Stimulated activated CD4-positive, alpha-beta T cell treated with anti-CD3 and anti-CD28 coated beads, TNF-alpha, amount 100 ng/mL, for 48 hours (primary cell): ENCODE measurements around the gene TUBB1.

Source experiments
- DNase-seq, 3 donors: peaks; one replicate each; pipeline ENCODE4 v3.0.0-alpha.2; 2020; ENCODE audit warnings: low read depth in 3 of 3

The TUBB1 gene

DNA sequence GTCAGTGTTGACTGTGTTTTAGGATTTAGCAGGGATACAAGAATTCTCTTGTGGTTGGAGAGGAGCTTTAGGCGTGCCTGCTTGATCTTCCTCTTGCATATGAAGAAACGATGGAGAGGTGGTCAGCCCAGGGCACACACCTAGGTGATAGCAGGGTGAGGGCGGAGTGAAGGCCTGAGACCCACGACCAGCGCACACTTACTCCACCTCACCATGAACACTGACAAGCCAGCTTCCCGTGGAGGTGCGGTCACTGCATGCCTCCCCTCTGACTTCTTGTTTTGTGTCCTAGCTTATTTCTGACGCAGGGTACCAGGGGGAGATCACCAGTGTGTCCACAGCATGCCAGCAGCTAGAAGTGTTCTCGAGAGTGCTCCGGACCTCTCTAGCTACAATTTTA is 30.0 kb upstream of the TUBB1 start:
- DNase-seq, result no peak

DNA sequence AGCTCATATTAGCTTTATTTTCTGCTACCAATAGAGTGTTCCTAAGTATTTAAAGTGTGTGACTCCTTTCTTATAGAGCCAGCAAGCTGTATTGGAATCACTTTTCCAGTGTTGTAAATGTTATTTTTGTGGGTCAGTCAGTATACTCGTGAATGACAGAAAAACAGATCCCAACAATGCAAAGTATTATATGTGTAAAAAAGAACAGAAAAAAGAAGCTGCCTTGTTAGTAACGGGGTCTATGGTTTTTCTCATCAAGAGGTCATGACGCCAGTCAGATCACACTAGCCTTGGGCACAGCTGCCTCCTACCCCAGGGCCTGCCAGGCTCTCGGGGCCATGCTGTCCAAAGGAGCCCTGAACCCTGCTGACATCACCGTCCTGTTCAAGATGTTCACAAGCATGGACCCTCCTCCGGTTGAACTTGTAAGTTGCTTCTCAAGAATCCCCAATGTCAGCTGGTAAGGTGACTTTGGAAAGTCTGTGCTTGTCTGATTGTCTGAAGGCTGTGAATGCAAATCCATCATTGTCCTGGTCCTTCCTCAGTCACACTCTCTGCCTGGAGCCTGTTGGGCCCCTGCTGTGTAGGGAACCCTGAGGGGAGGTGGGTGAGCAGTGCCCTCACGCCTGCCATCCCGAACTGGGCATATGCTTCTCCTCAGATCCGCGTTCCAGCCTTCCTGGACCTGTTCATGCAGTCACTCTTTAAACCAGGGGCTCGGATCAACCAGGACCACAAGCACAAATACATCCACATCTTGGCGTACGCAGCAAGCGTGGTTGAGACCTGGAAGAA is 28.4 kb upstream of the TUBB1 start:
- no peak for DNase-seq

DNA sequence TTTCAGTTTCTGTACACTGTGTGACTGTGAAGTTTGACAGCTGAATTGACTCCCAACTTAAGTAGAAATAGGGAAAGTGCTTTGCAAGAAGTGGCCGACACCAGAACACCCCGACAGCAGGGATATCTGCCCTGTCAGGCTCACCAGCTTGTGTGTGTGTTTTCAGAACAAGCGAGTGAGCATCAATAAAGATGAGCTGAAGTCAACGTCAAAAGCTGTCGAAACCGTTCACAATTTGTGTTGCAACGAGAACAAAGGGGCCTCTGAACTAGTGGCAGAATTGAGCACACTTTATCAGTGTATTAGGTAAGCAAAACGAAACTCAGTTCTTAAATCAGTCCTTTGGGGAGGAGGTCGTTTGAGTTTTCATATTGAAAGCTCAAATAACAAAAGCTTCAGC is 27.5 kb upstream of the TUBB1 start:
- DNase-seq, result no peak

DNA sequence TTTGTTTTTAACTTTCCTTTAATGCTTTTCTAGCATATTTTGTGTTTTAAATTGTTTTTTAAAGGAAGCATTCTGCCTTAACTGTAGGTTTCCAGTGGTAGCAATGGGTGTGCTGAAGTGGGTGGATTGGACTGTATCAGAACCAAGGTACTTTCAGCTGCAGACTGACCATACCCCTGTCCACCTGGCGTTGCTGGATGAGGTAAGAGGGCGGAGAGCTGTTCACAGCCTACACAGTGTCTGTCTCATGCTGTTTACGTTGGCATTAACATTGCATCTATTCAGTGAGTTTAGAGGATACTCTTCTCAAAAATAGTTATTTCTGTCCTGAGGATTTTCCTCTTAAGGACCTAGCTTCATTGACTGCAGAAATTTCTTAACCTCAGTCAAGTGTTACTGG is 26.3 kb upstream of the TUBB1 start:
- no peak for DNase-seq

DNA sequence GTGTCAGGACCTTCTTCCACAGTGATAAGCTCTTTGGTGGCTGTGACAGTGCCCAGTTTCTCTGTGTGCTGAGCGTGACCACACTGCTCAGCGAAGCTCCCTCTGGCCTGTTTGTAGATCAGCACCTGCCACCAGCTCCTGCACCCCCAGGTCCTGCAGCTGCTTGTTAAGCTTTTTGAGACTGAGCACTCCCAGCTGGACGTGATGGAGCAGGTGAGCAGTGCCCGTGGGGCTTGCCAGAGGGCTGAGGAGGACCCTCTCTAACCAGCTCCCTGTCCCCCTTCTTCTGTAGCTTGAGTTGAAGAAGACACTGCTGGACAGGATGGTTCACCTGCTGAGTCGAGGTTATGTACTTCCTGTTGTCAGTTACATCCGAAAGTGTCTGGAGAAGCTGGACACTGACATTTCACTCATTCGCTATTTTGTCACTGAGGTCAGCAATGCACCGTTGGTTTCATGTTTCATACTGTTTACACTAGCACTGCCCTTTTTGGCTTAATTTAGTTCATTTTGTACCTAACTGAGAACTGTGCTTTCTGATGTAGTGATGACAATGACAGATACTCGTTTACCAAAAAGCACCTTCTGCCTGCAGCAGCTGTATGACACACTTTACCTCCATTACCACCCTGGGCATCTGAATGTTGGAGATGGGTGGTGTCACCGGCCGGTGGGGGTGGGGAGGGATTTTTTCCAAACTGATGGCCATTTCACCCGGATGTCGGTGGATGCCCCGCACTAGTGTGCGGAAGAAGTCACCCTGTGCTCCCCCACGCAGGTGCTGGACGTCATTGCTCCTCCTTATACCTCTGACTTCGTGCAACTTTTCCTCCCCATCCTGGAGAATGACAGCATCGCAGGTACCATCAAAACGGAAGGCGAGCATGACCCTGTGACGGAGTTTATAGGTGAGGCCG is 25.6 kb upstream of the TUBB1 start:
- no peak for DNase-seq

DNA sequence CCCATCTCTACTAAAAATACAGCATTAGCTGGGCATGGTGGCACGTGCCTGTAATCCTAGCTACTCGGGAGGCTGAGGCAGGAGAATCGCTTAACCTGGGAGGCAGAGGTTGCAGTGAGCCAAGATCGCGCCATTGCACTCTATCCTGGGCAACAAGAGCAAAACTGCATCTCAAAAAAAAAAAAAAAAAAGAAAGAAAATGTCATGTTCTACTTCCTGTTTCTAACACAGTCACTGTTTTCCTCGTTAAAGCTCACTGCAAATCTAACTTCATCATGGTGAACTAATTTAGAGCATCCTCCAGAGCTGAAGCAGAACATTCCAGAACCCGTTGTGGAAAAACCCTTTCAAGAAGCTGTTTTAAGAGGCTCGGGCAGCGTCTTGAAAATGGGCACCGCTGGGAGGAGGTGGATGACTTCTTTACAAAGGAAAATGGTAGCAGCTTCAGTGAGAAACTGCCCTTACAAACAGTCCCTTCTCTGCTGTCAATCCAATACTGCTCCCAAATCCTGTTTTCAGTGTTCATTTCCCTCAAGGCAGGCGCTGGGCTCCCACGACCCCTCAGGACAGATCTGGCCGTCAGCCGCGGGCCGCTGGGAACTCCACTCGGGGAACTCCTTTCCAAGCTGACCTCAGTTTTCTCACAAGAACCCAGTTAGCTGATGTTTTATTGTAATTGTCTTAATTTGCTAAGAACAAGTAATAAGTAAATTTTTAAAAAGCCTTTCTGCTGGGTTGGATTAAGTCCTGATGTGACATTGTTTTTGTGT is 24.7 kb upstream of the TUBB1 start:
- DNase-seq, result no peak

DNA sequence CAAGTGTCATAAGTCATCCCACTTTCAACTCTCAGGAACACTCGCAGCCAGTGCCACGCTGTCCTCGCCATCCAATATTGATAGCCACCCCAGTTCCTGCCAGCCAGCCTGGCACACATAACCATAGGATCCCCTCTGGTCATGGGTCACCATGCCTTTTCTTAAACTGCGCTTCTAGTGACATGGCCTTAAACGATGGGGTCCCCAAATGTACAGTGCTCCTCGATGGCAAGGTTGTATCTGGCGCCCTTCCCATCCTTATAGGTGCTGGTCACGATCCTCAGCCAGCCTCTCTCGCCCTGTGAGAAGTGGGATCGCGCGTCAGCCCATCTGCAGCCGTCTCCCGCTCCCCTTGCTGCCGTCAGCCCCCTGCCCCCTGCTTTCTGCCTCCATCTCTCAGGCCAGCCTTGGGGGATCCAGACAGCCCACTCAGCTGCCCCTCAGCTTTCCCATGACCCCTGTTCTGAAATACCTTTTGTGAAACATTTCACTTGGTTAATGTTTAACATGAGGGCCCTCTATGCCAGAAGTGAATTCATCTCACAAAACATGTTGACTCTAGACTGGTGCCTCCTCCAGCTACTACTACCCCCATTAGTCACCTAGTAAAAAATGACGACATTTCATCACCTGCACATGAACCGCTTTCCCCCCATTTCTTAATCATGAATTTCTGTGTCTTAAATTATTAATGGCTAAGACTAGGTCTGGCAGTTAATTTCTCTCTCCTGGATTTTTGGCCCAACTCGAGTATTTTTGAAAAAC is 23.6 kb upstream of the TUBB1 start:
- DNase-seq, result no peak

DNA sequence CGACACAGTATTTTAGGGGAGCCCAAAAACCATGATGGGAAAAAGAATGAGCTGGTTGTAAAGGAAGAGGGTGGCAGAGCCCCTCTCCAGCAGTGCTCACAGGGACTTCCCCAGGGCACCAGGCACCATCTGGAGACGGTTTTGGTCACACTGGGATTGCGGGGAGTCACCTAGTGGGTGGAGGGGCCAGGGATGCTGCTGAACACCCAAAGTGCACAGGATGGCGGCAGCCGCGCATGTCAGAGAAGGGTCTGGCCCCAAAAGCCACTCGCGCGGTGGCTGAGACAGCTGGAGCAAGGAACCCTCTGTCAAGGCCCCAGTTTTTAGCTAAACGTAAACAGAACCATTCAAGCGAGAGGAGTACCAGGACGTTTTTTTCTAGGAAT is 23.0 kb upstream of the TUBB1 start:
- no peak for DNase-seq

DNA sequence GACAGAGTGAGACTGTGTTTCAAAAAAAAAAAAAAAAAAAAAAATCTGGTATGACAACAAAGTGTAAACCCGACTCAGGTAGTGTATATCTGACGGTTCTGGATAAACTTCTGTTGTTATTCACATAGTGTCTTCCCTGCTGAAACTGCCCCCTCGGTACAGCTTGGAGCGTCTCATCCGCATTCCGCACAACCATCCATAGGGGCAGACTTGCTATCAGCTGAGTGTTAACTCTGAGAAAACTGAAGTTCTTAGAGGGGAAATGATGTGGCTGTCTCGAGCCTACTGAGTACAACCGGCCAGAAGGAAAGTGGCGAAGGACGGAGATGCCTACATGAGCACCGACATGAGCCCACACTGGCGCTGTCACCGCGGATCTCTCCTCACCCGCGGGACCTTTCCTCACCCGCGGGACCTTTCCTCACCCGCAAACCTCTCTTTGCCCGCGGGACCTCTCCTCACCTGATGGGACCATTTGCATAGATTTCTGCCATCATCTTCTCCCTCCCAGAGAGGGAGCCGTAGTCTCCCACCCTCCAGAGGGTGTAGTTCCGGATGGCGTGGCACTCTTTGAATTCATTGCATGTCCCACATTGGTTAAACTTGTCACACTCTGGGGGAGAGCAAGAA is 22.0 kb upstream of the TUBB1 start:
- DNase-seq, result no peak

DNA sequence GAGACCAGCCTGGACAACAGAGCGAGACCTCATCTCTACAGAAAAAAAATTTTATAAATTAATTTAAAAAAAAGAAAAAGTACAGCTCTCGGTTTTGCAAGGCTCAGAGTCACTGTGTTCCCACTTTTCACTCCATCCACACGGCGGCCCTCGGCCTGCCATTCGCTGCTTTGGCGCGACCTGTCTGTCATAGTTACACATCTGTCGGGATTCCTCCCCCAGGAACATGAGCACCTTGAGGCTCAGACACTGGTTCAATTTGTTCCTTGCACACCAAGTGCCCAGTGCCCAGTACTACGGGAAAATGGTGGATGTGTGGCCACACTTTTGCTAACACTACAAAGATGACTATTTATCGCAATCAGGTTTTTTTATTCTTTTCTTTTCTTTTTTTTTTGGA is 20.6 kb upstream of the TUBB1 start:
- DNase-seq, result no peak

DNA sequence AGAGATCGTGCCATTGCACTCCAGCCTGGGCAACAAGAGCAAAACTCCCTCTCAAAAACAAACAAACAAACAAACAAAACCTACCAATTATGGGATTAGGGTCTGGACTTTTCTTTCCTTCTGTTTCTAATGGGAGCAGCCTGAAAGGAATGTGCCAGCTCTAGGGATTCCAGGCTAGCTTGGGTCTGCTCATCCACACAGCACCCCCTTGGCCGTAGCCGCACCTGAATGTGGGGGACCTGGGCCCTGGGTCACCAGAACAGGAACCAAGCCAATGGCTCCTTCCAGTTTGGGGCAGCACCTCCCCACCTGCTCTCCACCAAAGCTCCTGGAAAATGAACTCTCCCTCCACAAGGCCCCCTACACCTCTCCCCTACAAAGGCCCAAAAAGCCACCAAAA is 18.9 kb upstream of the TUBB1 start:
- DNase-seq, result no peak

DNA sequence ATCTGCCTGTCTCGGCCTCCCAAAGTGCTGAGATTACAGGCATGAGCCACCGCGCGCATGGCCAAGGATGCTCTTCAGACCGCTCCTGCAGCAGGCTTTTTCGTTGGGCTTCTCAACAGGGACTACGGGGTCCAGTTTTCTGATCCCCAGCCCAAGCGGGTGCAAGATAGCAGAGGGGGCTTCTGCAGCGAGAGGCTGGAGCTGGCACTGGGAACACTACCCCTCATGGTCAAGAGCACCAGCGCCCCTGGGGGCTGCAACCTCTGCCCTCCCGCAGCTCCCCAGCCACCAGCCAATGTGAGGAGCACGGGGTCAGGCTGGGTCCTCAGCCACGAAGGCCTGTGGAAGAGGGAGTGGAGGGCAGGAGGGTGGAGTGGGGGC is 18.2 kb upstream of the TUBB1 start:
- no peak for DNase-seq

DNA sequence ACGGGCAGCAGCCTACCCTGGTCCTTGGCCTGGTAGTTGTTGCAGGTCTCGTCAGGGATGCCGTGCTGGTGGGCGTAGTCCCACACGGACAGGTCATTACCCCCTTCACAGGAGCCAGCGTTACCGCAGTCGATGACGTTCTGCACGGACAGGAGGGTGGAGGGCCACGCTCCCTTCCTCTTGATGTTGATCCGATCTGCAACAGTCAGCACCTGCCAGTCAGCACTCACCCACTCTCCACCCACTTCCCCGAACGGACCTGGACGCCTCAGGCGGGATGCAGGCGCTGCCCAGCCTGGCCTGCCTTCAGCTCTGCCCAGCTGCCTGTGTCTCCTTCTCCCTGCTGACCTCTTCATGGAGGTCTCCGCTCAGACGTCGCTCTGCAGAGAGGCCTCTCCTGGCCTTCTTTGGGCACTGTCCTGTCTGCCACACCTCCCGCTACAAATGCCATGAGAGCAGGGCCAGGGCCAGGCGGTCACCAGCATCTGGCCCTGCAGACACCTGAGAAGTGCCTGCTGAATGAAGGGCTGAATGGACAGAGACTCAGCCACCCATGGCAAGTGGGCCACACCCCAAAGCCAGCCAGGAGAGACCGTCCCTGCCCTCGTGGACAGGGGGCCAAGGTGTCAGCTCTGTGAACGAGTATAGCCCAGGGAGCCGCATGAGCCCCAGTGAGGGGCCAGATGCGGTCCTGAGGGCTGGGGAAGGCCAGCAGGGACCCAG is 17.6 kb upstream of the TUBB1 start:
- DNase-seq, result no peak

DNA sequence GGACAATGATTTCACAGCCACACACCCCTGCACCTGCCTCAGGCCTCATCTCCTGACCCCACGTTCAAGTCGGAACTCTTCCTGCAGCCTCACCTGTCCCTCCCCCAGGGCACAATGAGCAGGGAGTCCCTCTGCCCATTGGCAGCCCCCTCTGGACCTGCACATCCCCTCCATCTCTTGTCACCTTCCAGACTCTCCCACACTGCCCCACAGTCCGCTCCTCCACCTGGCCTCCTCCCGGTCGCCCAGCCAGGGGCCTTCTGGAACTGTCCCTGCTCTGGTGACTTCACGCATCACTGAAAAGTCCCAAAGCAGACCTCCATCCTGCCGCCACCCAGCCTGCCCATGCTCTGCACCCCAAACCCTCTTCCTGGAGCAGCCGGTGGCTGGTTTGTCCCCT is 16.8 kb upstream of the TUBB1 start:
- no peak for DNase-seq

DNA sequence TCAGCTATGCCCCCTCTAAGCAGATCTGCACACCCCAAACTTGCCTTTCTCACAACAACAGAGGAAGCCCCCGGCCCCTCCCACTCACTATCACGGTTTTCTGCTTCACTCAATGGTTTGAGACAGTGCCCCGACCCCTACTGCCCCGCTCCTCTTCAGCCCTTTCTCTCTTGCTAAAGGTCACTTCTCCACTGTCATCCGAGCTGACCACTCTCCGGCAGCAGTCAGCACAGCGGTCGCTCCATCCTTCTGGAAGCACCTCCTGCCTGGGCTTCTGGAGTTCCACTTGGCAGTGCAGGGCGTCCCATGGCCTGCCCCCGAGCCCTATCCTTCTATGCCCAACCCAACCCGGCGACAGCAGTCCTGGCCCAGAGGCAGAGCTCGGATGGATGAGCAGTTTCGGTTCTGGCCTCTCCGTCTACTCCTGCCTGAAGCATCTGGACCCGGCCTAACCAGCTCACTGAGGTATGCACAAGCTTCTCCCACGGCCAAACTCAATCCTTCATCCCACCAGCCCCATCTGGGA is 16.3 kb upstream of the TUBB1 start:
- DNase-seq, result no peak

DNA sequence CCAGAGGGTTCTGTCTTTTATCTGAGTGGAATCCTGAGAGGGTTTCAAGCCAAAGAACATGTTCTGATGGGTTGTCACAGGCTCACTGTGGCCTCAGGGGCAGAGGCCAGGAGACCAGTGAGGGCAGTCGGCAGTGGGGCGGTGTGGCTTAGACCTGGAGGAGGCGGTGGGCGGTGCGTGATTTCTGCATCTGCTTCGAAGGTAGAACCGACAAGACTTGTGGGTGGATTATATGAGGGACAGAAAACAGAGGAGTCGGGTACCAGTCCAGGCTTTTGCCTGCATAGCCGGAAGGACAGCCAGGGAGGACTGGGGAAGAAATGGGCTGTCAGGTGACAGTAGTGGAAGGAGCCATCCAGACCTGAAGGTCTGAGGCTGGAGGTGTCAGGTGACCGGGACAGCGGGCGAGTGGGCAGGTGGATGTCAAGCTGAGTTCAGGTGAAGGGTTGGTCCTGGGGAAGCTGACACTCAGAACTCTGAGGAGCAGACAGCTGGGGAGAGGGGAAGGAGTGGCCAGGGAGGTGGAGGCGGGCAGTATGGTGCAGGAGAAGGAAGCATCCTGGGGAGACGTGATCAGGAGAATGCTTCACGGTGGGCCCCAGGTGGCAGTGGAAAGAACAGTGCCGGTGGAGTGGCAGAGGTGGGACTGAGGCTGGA is 15.3 kb upstream of the TUBB1 start:
- DNase-seq, result no peak

DNA sequence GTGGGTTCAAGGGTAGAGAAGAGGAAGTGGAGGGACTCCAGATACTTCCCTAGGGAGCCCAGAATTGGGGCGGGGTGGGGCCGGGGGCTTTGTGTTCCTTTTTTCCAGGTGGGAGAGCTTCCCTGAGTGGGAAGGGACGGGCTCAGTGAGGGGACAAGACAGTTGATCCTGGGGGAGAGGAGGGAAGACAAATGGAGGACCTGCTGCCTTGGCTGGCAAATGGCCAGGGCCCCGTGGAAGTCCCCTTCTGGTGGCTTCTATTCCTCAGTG is 14.8 kb upstream of the TUBB1 start:
- peak in 1 of 3 donors; percentile 37 for DNase-seq

DNA sequence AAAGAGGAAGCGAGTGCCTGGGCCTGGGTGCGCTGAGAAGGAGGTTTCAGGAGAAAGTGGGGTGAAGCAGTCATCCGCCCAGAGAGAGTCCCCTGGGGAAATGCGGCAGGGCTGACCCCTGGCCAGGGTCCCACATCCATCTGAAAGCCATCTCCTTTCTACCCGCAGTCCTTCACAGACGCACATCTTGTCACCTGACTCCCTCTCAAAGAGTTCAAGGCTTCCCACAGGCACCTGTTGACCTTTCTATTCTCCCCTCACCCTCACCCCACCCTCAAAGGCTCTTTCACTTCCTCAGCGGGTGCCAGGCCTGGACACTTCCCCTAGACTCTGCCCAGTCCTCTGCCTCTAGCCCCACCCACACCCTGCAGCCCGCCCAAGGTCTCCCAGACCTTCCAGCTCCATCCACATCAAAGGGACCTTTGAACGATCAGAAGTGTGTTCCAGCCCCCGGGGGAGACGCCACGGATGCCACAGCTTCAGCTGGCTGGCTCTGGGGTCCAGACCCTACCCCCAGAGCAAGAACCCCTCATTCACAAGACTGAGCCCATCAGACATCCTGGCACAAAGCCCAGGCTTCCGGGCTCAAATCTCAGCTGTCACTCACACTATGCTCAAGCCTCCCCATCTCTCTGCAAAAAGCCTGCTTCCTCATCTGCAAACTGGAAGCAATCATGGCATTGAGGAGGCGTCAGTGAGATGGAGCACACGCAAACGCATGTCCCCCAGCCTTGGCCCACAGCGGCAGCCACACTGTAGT is 14.3 kb upstream of the TUBB1 start:
- DNase-seq, result peak in 1 of 3 donors; percentile 10

DNA sequence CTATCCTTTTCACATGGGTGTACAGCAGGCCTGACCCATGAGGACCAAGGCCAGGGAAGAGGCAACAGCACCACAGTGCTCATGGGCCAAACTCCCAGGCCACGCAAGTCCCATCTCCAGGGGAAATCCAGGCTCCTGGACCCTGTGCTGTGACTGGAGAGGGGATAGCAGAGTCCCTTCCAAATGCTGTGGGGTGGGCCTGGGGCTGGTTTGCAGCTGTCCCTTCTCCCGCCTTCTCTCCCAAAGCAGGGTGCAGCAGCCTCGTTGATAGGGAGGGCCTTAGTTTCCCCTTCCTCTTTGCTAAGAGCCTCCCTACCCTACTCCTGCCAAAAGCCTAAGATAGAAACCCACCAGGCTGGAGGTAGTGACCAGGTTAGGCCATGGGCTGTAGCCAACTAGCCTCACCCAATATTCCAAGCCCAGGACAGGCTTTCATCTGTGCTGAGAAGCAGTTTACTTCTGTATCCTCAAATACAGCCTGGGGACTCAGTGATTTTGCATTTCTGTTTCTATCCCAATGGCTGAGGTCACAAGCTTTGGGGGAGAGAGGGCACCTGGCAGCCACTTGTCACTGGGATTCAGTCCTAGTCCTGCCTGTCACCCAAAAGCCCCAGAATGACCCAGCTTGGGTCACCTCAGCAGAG is 13.6 kb upstream of the TUBB1 start:
- DNase-seq, result no peak
